Measurements from ENCODE around the gene GNAO1. TPM values are rescaled to one million over a fixed set of nuclear protein-coding genes. Genes with fewer than 3 reads are reported as not detected.

GNAO1 gene
- total RNA-seq, 2 experiments from 2014 or later: 1.5 to 2.3 TPM

- no peak for DNase-seq
- ChIA-PET CTCF (no interaction called here), POLR2A (no interaction called here)
- Mint-ChIP-seq H3K36me3 (ENCODE audit: low read depth) (no peaks in the 10 kb centered on the region), H3K4me3 (no peak overlapping the region), H3K27ac (no peak overlapping the region), H3K27me3 (peaks cover 3% of the 10 kb centered on the region), H3K9me3 (ENCODE audit: low read depth) (no peaks in the 10 kb centered on the region), H3K4me1 (peaks cover 6% of the 10 kb centered on the region)
- no peak for ATAC-seq
- intact Hi-C loops (cut with DNase I, micrococcal nuclease): no loop called here
Measured at GRCh38 chr16:56295059-56295665, 103.9 kb downstream of the GNAO1 start.

- peaks cover 3% of the 10 kb centered on the region for H3K4me1 Mint-ChIP-seq
- CTCF ChIA-PET: no interaction called here
- H3K36me3 Mint-ChIP-seq (ENCODE audit: low read depth): no peaks in the 10 kb centered on the region
- intact Hi-C loops (cut with DNase I, micrococcal nuclease): no loop called here
- no peak overlapping the region for H3K4me3 Mint-ChIP-seq
- POLR2A ChIA-PET: no interaction called here
- DNase-seq: no peak
- no peaks in the 10 kb centered on the region for H3K9me3 Mint-ChIP-seq (ENCODE audit: low read depth)
- H3K27ac Mint-ChIP-seq: no peak overlapping the region
- peaks cover 3% of the 10 kb centered on the region for H3K27me3 Mint-ChIP-seq
- ATAC-seq: no peak
Measured at GRCh38 chr16:56295739-56296527, 104.6 kb downstream of the GNAO1 start.

GRCh38 chr16:56297684-56298083 is 106.4 kb downstream of the GNAO1 start:
- ATAC-seq (no peak), DNase-seq (no peak)
- Mint-ChIP-seq H3K9me3 (ENCODE audit: low read depth) (no peaks in the 10 kb centered on the region), H3K4me3 (no peak overlapping the region), H3K27ac (no peak overlapping the region), H3K27me3 (peaks cover 3% of the 10 kb centered on the region), H3K4me1 (peaks cover 3% of the 10 kb centered on the region), H3K36me3 (ENCODE audit: low read depth) (no peaks in the 10 kb centered on the region)
- POLR2A ChIA-PET: no interaction called here
- CTCF ChIA-PET: interaction anchor here (1.4 kb wide), 1 partner anchor 94 kb away, joined by 4 read pairs; no protein-coding TSS in a partner anchor
- intact Hi-C loops (cut with DNase I, micrococcal nuclease): no loop called here

- DNase-seq (no peak), ATAC-seq (no peak)
- no peak overlapping the region for H3K4me3 Mint-ChIP-seq
- H3K27ac Mint-ChIP-seq: no peak overlapping the region
- H3K9me3 Mint-ChIP-seq (ENCODE audit: low read depth): no peaks in the 10 kb centered on the region
- POLR2A ChIA-PET: no interaction called here
- H3K36me3 Mint-ChIP-seq (ENCODE audit: low read depth): no peaks in the 10 kb centered on the region
- peaks cover 3% of the 10 kb centered on the region for H3K27me3 Mint-ChIP-seq
- CTCF ChIA-PET: interaction anchor here (1.4 kb wide), 1 partner anchor 95 kb away, joined by 4 read pairs; no protein-coding TSS in a partner anchor
- H3K4me1 Mint-ChIP-seq: peaks cover 3% of the 10 kb centered on the region
- intact Hi-C loops (cut with DNase I, micrococcal nuclease): no loop called here
Measured at GRCh38 chr16:56298116-56298515, 106.8 kb downstream of the GNAO1 start.

- no peaks in the 10 kb centered on the region for H3K9me3 Mint-ChIP-seq (ENCODE audit: low read depth)
- no peak for DNase-seq
- ChIA-PET CTCF (interaction anchor here (0.6 to 1.4 kb wide), 2 partner anchors 96 to 1377 kb away, joined by 3 to 4 read pairs; no protein-coding TSS in a partner anchor), POLR2A (no interaction called here)
- no peak overlapping the region for H3K27ac Mint-ChIP-seq
- ATAC-seq: peak; percentile 30
- H3K4me1 Mint-ChIP-seq: peaks cover 3% of the 10 kb centered on the region
- no peak overlapping the region for H3K4me3 Mint-ChIP-seq
- no peaks in the 10 kb centered on the region for H3K36me3 Mint-ChIP-seq (ENCODE audit: low read depth)
- intact Hi-C loops (cut with DNase I, micrococcal nuclease): no loop called here
- H3K27me3 Mint-ChIP-seq: peaks cover 3% of the 10 kb centered on the region
Measured at GRCh38 chr16:56298948-56299596, 107.8 kb downstream of the GNAO1 start.

GRCh38 chr16:56300242-56300623 is 108.9 kb downstream of the GNAO1 start:
- Mint-ChIP-seq H3K4me1 (peaks cover 3% of the 10 kb centered on the region), H3K9me3 (ENCODE audit: low read depth) (no peaks in the 10 kb centered on the region), H3K27ac (no peak overlapping the region), H3K36me3 (ENCODE audit: low read depth) (no peaks in the 10 kb centered on the region), H3K27me3 (peaks cover 3% of the 10 kb centered on the region), H3K4me3 (no peak overlapping the region)
- CTCF ChIA-PET: interaction anchor here (0.7 kb wide), 1 partner anchor 458 kb away, joined by 4 read pairs; no protein-coding TSS in a partner anchor
- POLR2A ChIA-PET: no interaction called here
- DNase-seq: no peak
- intact Hi-C loops (cut with DNase I, micrococcal nuclease): no loop called here
- no peak for ATAC-seq

- ChIA-PET CTCF (no interaction called here), POLR2A (interaction anchor here (0.6 kb wide), 1 partner anchor 349 kb away, joined by 3 read pairs; no protein-coding TSS in a partner anchor)
- no peaks in the 10 kb centered on the region for H3K9me3 Mint-ChIP-seq (ENCODE audit: low read depth)
- no peak for ATAC-seq
- H3K4me1 Mint-ChIP-seq: peaks cover 3% of the 10 kb centered on the region
- intact Hi-C loops (cut with DNase I, micrococcal nuclease): no loop called here
- peaks cover 1% of the 10 kb centered on the region for H3K27me3 Mint-ChIP-seq
- DNase-seq: no peak
- H3K36me3 Mint-ChIP-seq (ENCODE audit: low read depth): no peaks in the 10 kb centered on the region
- H3K27ac Mint-ChIP-seq: no peak overlapping the region
- no peak overlapping the region for H3K4me3 Mint-ChIP-seq
Measured at GRCh38 chr16:56300891-56301850, 109.9 kb downstream of the GNAO1 start.

GRCh38 chr16:56302506-56302905 is 111.2 kb downstream of the GNAO1 start:
- intact Hi-C loops (cut with DNase I, micrococcal nuclease): no loop called here
- peaks cover 1% of the 10 kb centered on the region for H3K27me3 Mint-ChIP-seq
- H3K27ac Mint-ChIP-seq: no peak overlapping the region
- DNase-seq: no peak
- no peaks in the 10 kb centered on the region for H3K36me3 Mint-ChIP-seq (ENCODE audit: low read depth)
- no peak overlapping the region for H3K4me3 Mint-ChIP-seq
- H3K9me3 Mint-ChIP-seq (ENCODE audit: low read depth): no peaks in the 10 kb centered on the region
- POLR2A ChIA-PET: no interaction called here
- peaks cover 3% of the 10 kb centered on the region for H3K4me1 Mint-ChIP-seq
- ATAC-seq: no peak
- CTCF ChIA-PET: no interaction called here

- Mint-ChIP-seq H3K4me3 (no peak overlapping the region), H3K36me3 (ENCODE audit: low read depth) (no peaks in the 10 kb centered on the region), H3K9me3 (ENCODE audit: low read depth) (no peaks in the 10 kb centered on the region), H3K27me3 (no peaks in the 10 kb centered on the region), H3K4me1 (peaks cover 3% of the 10 kb centered on the region), H3K27ac (no peak overlapping the region)
- intact Hi-C loops (cut with DNase I, micrococcal nuclease): no loop called here
- ATAC-seq (no peak), DNase-seq (no peak)
- CTCF ChIA-PET: interaction anchor here (0.6 kb wide), 1 partner anchor 317 kb away, joined by 3 read pairs; no protein-coding TSS in a partner anchor
- POLR2A ChIA-PET: no interaction called here
Measured at GRCh38 chr16:56303066-56303715, 111.9 kb downstream of the GNAO1 start.

GRCh38 chr16:56303880-56304279 is 112.6 kb downstream of the GNAO1 start:
- POLR2A ChIA-PET: no interaction called here
- CTCF ChIA-PET: interaction anchor here (0.6 kb wide), 1 partner anchor 317 kb away, joined by 3 read pairs; no protein-coding TSS in a partner anchor
- Mint-ChIP-seq H3K9me3 (ENCODE audit: low read depth) (no peaks in the 10 kb centered on the region), H3K4me3 (no peak overlapping the region), H3K27me3 (no peaks in the 10 kb centered on the region), H3K4me1 (peaks cover 3% of the 10 kb centered on the region), H3K27ac (no peak overlapping the region), H3K36me3 (ENCODE audit: low read depth) (no peaks in the 10 kb centered on the region)
- ATAC-seq: no peak
- intact Hi-C loops (cut with DNase I, micrococcal nuclease): no loop called here
- DNase-seq: no peak
